GM10248 (cell line): Measurements from ENCODE around the gene C5orf58.

Source experiments
- CTCF ChIA-PET: fragments of 300-600 bp; sonication (Branson Sonifier 250); formaldehyde crosslinking; extraction: SDS; loops from one replicate; lab custom pipeline; 2021; ENCODE audit warnings: antibody characterized with exemption; lab: Yijun Ruan, JAX
- POLR2A ChIA-PET: fragments of 350-650 bp; sonication (Branson Sonifier 250); formaldehyde crosslinking; extraction: SDS; loops from one replicate; lab custom pipeline; 2020; ENCODE audit warnings: antibody characterized with exemption; lab: Yijun Ruan, JAX
- DNase-seq: peaks from one replicate; pipeline ENCODE4 v3.0.0; 2012; ENCODE audit errors: extremely low spot score
- TF ChIP-seq, protein P1 (sequence below): IDR thresholded peaks from 2 replicates; pipeline ENCODE4 v1.5.1; 2012; ENCODE audit warnings: mild to moderate bottlenecking, low read depth; ENCODE audit errors: extremely low read depth, missing control alignments, control extremely low read depth

Gene C5orf58

DNA sequence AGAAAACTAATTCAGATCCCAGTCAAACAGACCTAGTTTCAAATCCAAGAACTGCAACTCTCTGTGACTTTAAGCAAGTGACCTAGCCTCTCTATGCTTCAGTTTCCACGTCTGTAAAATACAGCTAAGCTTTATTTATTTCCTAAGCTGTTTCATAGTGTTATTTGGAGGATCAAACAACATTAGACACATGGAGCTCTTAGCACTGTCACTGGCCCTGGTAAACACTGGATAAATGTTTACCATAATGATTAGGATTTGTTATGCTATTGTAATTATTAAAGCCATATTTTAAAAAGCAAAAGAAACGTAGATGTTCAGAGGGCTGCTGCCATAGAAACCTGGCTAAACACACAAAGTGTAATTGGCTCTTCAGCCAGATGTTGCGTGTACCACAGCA is 26.6 kb upstream of the C5orf58 start:
- TF ChIP-seq, protein P1, sequence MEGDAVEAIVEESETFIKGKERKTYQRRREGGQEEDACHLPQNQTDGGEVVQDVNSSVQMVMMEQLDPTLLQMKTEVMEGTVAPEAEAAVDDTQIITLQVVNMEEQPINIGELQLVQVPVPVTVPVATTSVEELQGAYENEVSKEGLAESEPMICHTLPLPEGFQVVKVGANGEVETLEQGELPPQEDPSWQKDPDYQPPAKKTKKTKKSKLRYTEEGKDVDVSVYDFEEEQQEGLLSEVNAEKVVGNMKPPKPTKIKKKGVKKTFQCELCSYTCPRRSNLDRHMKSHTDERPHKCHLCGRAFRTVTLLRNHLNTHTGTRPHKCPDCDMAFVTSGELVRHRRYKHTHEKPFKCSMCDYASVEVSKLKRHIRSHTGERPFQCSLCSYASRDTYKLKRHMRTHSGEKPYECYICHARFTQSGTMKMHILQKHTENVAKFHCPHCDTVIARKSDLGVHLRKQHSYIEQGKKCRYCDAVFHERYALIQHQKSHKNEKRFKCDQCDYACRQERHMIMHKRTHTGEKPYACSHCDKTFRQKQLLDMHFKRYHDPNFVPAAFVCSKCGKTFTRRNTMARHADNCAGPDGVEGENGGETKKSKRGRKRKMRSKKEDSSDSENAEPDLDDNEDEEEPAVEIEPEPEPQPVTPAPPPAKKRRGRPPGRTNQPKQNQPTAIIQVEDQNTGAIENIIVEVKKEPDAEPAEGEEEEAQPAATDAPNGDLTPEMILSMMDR, result no peak
- ChIA-PET POLR2A (no interaction called here), CTCF (interaction anchor here (1.1 to 1.5 kb wide), 4 partner anchors 10 to 202 kb away, joined by 3 to 6 read pairs (median 4); no protein-coding TSS in a partner anchor)
- DNase-seq, result no peak

GRCh38 chr5:170206958-170207357 is 25.8 kb upstream of the C5orf58 start:
- CTCF ChIA-PET, result interaction anchor here (1.2 kb wide), 1 partner anchor 11 kb away, joined by 3 read pairs; no protein-coding TSS in a partner anchor
- POLR2A ChIA-PET, result no interaction called here
- DNase-seq, result no peak
- TF ChIP-seq, protein P1, result no peak

- TF ChIP-seq, protein P1, result no peak
- no peak for DNase-seq
- CTCF ChIA-PET, result interaction anchor here (1.2 to 4.8 kb wide), 5 partner anchors 11 to 1224 kb away, joined by 3 to 30 read pairs (median 4); no protein-coding TSS in a partner anchor
- POLR2A ChIA-PET, result no interaction called here
Measured at GRCh38 chr5:170211575-170212334, 21.0 kb upstream of the C5orf58 start.

- TF ChIP-seq, protein P1, result peak; percentile 52
- ChIA-PET POLR2A (no interaction called here), CTCF (interaction anchor here (0.6 to 3.4 kb wide), 10 partner anchors 10 to 1229 kb away, joined by 3 to 22 read pairs (median 4); no protein-coding TSS in a partner anchor)
- DNase-seq, result no peak
Measured at GRCh38 chr5:170216257-170216864, 16.4 kb upstream of the C5orf58 start.

- POLR2A ChIA-PET, result no interaction called here
- TF ChIP-seq, protein P1, result no peak
- no peak for DNase-seq
- CTCF ChIA-PET, result interaction anchor here (0.8 to 3.4 kb wide), 10 partner anchors 9 to 1230 kb away, joined by 3 to 22 read pairs (median 4); no protein-coding TSS in a partner anchor
Measured at GRCh38 chr5:170217831-170218230, 15.0 kb upstream of the C5orf58 start.

DNA sequence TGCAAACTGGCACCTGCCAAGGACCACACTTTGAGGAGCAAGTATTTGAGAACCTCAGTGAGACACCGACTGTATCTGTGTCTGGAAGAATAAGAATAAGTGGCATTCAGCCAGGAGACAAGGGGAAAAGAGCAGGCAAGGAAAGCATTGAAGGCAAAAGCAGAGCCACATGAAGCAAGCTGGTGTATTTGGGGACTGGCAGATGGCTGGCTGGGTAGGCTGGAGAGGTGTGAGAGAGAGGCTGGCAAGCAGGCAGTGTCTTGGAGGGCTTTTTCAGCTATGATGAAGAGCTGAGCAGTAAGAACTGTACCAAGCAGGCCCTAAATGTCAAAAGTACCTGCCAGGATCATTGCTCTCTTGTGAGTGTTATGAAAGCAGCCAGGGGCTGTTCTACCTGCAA is 14.1 kb upstream of the C5orf58 start:
- ChIA-PET POLR2A (no interaction called here), CTCF (interaction anchor here (1.1 to 3.4 kb wide), 6 partner anchors 8 to 206 kb away, joined by 3 to 22 read pairs (median 6); no protein-coding TSS in a partner anchor)
- TF ChIP-seq, protein P1, result no peak
- no peak for DNase-seq
